Liver (tissue), 9 donors: Measurements from ENCODE around the gene TMEM14A. TPM values are rescaled to one million over a fixed set of nuclear protein-coding genes. Genes with fewer than 3 reads are reported as not detected.

ENCODE experiments used
- DNase-seq: peaks from one replicate; pipeline ENCODE4 v3.0.0-alpha.2; 2017; ENCODE audit warnings: low spot score
- H3K27ac ChIP-seq, 2 donors: one replicate each; pipeline ENCODE4 v1.7.0; 2013; ENCODE audit warnings: inconsistent platforms in 2 of 2, low read length in 2 of 2, control low read depth in 1 of 2, low read depth in 1 of 2, mild to moderate bottlenecking in 1 of 2
- H3K27me3 ChIP-seq, 4 donors: one replicate each; pipeline versions ENCODE4 v1.6.1 to v1.7.0; 2013; ENCODE audit warnings: low read length in 3 of 4, inconsistent platforms in 1 of 4, mild to moderate bottlenecking in 1 of 4, moderate library complexity in 1 of 4; ENCODE audit not compliant: control insufficient read depth in 4 of 4, insufficient read depth in 4 of 4
- H3K36me3 ChIP-seq, 4 donors: one replicate each; pipeline versions ENCODE4 v1.6.1 to v1.7.0; 2013; ENCODE audit warnings: low read length in 3 of 4, mild to moderate bottlenecking in 3 of 4, low read depth in 1 of 4, moderate library complexity in 1 of 4; ENCODE audit not compliant: control insufficient read depth in 4 of 4, insufficient read depth in 3 of 4
- H3K4me1 ChIP-seq, 4 donors: one replicate each; pipeline versions ENCODE4 v1.6.1 to v1.7.0; 2013; ENCODE audit warnings: low read length in 3 of 4, mild to moderate bottlenecking in 3 of 4, moderate library complexity in 1 of 4; ENCODE audit not compliant: control insufficient read depth in 4 of 4, insufficient read depth in 4 of 4
- H3K4me3 ChIP-seq, 3 donors: one replicate each; pipeline versions ENCODE4 v1.6.1 to v1.7.0; 2013; ENCODE audit warnings: low read length in 3 of 3, control low read depth in 1 of 3, low read depth in 1 of 3, mild to moderate bottlenecking in 1 of 3
- H3K9ac ChIP-seq, 2 donors: one replicate each; pipeline ENCODE4 v1.7.0; 2013; ENCODE audit warnings: low read length in 2 of 2, mild to moderate bottlenecking in 2 of 2, moderate library complexity in 2 of 2, control low read depth in 1 of 2, low read depth in 1 of 2
- H3K9me3 ChIP-seq, 4 donors: one replicate each; pipeline versions ENCODE4 v1.6.1 to v1.7.0; 2013; ENCODE audit warnings: low read length in 3 of 4; ENCODE audit not compliant: control insufficient read depth in 4 of 4
- ATF3 ChIP-seq: IDR thresholded peaks from 2 replicates; pipeline ENCODE4 v1.6.1; 2016; ENCODE audit warnings: antibody characterized with exemption
- EGR1 ChIP-seq, 2 donors: IDR thresholded peaks; 2 replicates each; pipeline ENCODE4 v1.6.1; 2016 to 2018; ENCODE audit warnings: antibody characterized with exemption in 2 of 2, low read depth in 2 of 2
- FOXA1 ChIP-seq: IDR thresholded peaks from 2 replicates; pipeline ENCODE4 v1.6.1; 2016; ENCODE audit warnings: antibody characterized with exemption
- FOXA2 ChIP-seq: IDR thresholded peaks from 2 replicates; pipeline ENCODE4 v1.6.1; 2016; ENCODE audit warnings: antibody characterized with exemption
- GABPA ChIP-seq, 2 donors: IDR thresholded peaks in 1 of 2; conservative IDR thresholded peaks in 1 of 2; 2 replicates each; pipeline ENCODE4 v1.6.1; 2016; ENCODE audit warnings: antibody characterized with exemption in 2 of 2, mild to moderate bottlenecking in 1 of 2, moderate library complexity in 1 of 2
- HNF4A ChIP-seq, 2 donors: conservative IDR thresholded peaks; 2 replicates each; pipeline ENCODE4 v1.6.1; 2016; ENCODE audit warnings: antibody characterized with exemption in 2 of 2, mild to moderate bottlenecking in 2 of 2
- HNF4G ChIP-seq: IDR thresholded peaks from 2 replicates; pipeline ENCODE4 v1.6.1; 2016; ENCODE audit warnings: antibody characterized with exemption
- JUND ChIP-seq, 2 donors: IDR thresholded peaks; 2 replicates each; pipeline ENCODE4 v1.6.1; 2016; ENCODE audit warnings: antibody characterized with exemption in 2 of 2
- MAX ChIP-seq: IDR thresholded peaks from 2 replicates; pipeline ENCODE4 v1.6.1; 2016; ENCODE audit warnings: antibody characterized with exemption
- NR2F2 ChIP-seq: IDR thresholded peaks from 2 replicates; pipeline ENCODE4 v1.6.1; 2016; ENCODE audit warnings: antibody characterized with exemption
- RAD21 ChIP-seq, 2 donors: IDR thresholded peaks; 2 replicates each; pipeline ENCODE4 v1.6.1; 2016; ENCODE audit warnings: antibody characterized with exemption in 2 of 2, mild to moderate bottlenecking in 2 of 2
- SP1 ChIP-seq: IDR thresholded peaks from 2 replicates; pipeline ENCODE4 v1.6.1; 2018; ENCODE audit warnings: antibody characterized with exemption, mild to moderate bottlenecking
- TAF1 ChIP-seq: conservative IDR thresholded peaks from 2 replicates; pipeline ENCODE4 v1.6.1; 2016; ENCODE audit warnings: antibody characterized with exemption, mild to moderate bottlenecking
- YY1 ChIP-seq: IDR thresholded peaks from 2 replicates; pipeline ENCODE4 v1.6.1; 2016; ENCODE audit warnings: antibody characterized with exemption, mild to moderate bottlenecking
- ZBTB33 ChIP-seq: IDR thresholded peaks from 2 replicates; pipeline ENCODE4 v1.6.1; 2016; ENCODE audit warnings: antibody characterized with exemption
- WGBS: extraction: QIAGEN DNeasy Blood & Tissue Kit; methylation state at CpG from one replicate; pipeline ENCODE4 v1.1.7; 2013; 5-methylcytosine and 5-hydroxymethylcytosine counted together
- polyA plus RNA-seq, 2 donors: library from polyadenylated mRNA; stranded (reverse) in 1 of 2; unstranded in 1 of 2; fragments of 200-250 nt in 1 of 2; fragments of >200 nt in 1 of 2; fragmentation: Nextera tagmentation in 1 of 2; extraction: Ambion mirVana in 1 of 2; gene quantifications; one replicate each; pipeline versions ENCODE4 v1.2.1 to v1.2.3, GENCODE V29; 2013 to 2015
- total RNA-seq, 2 donors: library from RNA; depleted of rRNA; stranded (reverse); fragments of >200 nt; gene quantifications; one replicate each; pipeline ENCODE4 v1.2.3, GENCODE V29; 2014
- TF ChIP-seq, protein P1 (sequence below): IDR thresholded peaks from 2 replicates; pipeline ENCODE4 v1.6.1; 2016; ENCODE audit warnings: antibody characterized with exemption, mild to moderate bottlenecking
- TF ChIP-seq, protein P2 (sequence below): fragments of 150-350 bp; IDR thresholded peaks from 2 replicates; pipeline ENCODE4 v1.5.1; 2017; ENCODE audit warnings: improper control_type of control experiment, low read depth, low read length; ENCODE audit not compliant: missing input control
- donor health status: healthy.
- donor health status: healthy.
- donor health status: healthy.
- donor health status: healthy.
- donor health status: healthy.

The TMEM14A gene
- total and polyA plus RNA-seq, 4 donors = 15.6 to 63.6 (median 22.9) TPM

DNA sequence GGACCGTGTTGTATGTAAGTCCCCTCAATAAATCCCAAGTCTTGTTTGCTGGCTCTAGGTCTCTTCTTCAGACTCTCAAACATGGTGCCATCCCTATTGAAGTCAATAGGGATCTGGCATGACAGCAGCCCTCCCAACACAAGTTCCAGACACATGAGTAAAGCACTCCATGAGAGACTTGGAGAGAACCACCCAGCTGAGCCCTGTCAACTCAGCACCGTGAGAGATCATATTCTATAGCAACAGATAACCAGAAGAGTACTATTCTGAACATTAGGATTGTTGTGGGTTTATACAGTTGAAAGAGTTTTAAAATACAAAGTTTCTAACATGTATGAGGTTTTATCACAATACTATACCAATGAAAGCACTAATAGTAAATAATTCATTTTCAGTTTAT, 23.5 kb downstream of the TMEM14A start (continued):
- TF ChIP-seq, protein P1, sequence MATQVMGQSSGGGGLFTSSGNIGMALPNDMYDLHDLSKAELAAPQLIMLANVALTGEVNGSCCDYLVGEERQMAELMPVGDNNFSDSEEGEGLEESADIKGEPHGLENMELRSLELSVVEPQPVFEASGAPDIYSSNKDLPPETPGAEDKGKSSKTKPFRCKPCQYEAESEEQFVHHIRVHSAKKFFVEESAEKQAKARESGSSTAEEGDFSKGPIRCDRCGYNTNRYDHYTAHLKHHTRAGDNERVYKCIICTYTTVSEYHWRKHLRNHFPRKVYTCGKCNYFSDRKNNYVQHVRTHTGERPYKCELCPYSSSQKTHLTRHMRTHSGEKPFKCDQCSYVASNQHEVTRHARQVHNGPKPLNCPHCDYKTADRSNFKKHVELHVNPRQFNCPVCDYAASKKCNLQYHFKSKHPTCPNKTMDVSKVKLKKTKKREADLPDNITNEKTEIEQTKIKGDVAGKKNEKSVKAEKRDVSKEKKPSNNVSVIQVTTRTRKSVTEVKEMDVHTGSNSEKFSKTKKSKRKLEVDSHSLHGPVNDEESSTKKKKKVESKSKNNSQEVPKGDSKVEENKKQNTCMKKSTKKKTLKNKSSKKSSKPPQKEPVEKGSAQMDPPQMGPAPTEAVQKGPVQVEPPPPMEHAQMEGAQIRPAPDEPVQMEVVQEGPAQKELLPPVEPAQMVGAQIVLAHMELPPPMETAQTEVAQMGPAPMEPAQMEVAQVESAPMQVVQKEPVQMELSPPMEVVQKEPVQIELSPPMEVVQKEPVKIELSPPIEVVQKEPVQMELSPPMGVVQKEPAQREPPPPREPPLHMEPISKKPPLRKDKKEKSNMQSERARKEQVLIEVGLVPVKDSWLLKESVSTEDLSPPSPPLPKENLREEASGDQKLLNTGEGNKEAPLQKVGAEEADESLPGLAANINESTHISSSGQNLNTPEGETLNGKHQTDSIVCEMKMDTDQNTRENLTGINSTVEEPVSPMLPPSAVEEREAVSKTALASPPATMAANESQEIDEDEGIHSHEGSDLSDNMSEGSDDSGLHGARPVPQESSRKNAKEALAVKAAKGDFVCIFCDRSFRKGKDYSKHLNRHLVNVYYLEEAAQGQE = no peak
- TF ChIP-seq JUND (IDR thresholded peaks at IDR 0.05) (no peak), FOXA1 (no peak), TAF1 (no peak)
- TF ChIP-seq, protein P2, sequence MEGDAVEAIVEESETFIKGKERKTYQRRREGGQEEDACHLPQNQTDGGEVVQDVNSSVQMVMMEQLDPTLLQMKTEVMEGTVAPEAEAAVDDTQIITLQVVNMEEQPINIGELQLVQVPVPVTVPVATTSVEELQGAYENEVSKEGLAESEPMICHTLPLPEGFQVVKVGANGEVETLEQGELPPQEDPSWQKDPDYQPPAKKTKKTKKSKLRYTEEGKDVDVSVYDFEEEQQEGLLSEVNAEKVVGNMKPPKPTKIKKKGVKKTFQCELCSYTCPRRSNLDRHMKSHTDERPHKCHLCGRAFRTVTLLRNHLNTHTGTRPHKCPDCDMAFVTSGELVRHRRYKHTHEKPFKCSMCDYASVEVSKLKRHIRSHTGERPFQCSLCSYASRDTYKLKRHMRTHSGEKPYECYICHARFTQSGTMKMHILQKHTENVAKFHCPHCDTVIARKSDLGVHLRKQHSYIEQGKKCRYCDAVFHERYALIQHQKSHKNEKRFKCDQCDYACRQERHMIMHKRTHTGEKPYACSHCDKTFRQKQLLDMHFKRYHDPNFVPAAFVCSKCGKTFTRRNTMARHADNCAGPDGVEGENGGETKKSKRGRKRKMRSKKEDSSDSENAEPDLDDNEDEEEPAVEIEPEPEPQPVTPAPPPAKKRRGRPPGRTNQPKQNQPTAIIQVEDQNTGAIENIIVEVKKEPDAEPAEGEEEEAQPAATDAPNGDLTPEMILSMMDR = no peak

DNA sequence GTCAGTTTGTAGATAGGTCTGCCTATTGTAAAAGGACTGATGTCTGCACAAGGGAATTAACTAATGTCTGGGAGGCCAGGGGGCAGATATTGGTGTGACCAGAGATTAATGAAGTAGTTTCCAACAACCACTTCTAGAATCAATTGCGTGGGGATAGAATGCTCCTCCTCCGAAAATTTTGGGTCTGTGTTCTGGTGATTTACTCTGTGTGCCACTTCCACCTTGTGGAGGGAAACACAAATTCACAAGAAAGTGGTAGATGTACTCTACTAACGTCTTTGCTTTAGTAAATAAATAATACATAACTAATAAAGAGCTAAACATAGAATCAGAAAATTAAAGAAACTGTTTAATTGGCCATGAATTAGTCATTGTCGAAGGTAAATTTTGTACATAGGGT, 25.5 kb downstream of the TMEM14A start:
- H3K27ac ChIP-seq = no peak overlapping the region
- no peak for DNase-seq
- H3K27me3 ChIP-seq = peaks cover 0 to 3% (median 0%) of the 10 kb centered on the region in 4 donors
- 82% methylated on average over 4 of the region's 4 CpGs for WGBS
- no peak for TF ChIP-seq HNF4G
- TF ChIP-seq YY1 = no peak
- no peak for TF ChIP-seq RAD21 (IDR thresholded peaks at IDR 0.05)
- no peak for TF ChIP-seq SP1
- no peak for TF ChIP-seq ZBTB33
- TF ChIP-seq FOXA2 = no peak
- TF ChIP-seq JUND (IDR thresholded peaks at IDR 0.05) = no peak
- no peak for TF ChIP-seq ATF3
- TF ChIP-seq, protein P1 = no peak
- no peak for TF ChIP-seq NR2F2
- no peak for TF ChIP-seq MAX
- TF ChIP-seq, protein P2 = no peak
- TF ChIP-seq EGR1 (IDR thresholded peaks at IDR 0.05; ENCODE audit: low read depth in 2 of 2) = no peak
- no peak for TF ChIP-seq GABPA (IDR thresholded peaks at IDR 0.05 in 1 of 2, conservative IDR thresholded peaks at IDR 0.05 in 1 of 2)
- no peak for TF ChIP-seq HNF4A (conservative IDR thresholded peaks at IDR 0.05)
- no peak for TF ChIP-seq TAF1
- no peak overlapping the region for H3K4me3 ChIP-seq
- peaks cover 3 to 18% (median 14%) of the 10 kb centered on the region in 4 donors for H3K4me1 ChIP-seq
- H3K9ac ChIP-seq = no peak overlapping the region
- H3K9me3 ChIP-seq = no peaks in the 10 kb centered on the region
- no peaks in the 10 kb centered on the region for H3K36me3 ChIP-seq
